ENCODE data around the gene CENPT.
A peak's percentile ranks its signal among the peaks of the same experiment; 100 is the strongest.

GRCh38 chr16:67833415-67834241, 13.9 kb downstream of the CENPT start:
- TF ChIP-seq POLR2A (IDR thresholded peaks at IDR 0.05; ENCODE audit: low read length) (peak; percentile 72), GATA1 (IDR thresholded peaks at IDR 0.05; ENCODE audit: low read depth, low read length) (no peak)
